Activated CD4-positive, CD25-positive, alpha-beta regulatory T cell (primary cell): Measurements from ENCODE around the gene DMD.

ENCODE experiments used
- DNase-seq, 4 experiments: peaks; one replicate each; lab custom pipeline; 2025; lab: John Stamatoyannopoulos, UW

The DMD gene

DNA sequence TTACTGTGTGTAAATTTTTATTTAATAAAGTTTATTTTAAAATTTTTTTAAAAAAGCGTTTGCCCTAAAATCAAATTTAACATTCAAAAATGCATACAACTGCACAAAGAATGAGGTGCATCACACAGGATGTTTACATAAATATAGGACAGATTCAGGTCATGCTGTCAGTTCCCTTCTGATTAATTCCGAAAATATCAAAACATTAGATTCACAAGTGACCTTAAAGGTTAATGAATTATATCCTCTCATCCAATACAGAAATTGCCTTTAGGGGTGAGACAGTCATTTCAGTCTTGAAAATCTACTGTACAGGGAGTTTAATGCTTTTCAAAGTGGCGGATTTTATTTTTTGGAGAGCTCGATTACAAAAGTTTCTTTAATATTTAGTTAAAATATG, 1930.8 kb downstream of the DMD start:
- no peak for DNase-seq

DNA sequence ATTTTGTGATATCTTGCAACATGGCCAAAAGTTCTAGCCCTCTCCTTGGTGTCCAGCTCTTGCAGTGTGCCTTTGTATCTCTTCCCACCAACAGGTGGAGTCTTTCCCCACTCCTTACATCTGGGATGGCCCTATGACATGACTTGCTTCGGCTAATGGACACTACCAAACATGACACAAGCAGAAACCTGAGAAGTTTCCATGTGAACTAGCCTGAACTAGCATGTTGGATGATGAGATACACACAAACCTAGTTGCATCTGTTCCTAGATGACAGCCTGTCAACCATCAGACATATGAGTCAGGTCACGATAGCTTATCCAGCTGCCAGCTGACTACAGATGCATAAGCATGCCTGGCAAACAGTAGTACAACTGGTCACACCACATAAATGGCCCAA, 1932.0 kb downstream of the DMD start:
- no peak for DNase-seq

DNA sequence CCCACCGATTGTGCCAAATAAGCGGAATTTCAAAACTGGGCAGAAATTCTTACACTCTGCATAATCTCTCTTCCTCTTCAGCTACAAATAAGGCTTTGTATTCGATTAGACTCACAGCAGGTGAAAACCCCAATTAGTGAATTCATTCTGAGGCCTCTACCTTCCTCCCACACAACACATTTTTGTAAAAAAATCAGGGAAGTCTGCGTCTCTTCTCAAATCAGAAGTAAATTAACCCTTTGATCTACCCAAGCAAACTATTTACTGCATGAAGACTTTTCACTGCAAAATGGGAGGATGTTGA, 1938.9 kb downstream of the DMD start:
- no peak for DNase-seq

DNA sequence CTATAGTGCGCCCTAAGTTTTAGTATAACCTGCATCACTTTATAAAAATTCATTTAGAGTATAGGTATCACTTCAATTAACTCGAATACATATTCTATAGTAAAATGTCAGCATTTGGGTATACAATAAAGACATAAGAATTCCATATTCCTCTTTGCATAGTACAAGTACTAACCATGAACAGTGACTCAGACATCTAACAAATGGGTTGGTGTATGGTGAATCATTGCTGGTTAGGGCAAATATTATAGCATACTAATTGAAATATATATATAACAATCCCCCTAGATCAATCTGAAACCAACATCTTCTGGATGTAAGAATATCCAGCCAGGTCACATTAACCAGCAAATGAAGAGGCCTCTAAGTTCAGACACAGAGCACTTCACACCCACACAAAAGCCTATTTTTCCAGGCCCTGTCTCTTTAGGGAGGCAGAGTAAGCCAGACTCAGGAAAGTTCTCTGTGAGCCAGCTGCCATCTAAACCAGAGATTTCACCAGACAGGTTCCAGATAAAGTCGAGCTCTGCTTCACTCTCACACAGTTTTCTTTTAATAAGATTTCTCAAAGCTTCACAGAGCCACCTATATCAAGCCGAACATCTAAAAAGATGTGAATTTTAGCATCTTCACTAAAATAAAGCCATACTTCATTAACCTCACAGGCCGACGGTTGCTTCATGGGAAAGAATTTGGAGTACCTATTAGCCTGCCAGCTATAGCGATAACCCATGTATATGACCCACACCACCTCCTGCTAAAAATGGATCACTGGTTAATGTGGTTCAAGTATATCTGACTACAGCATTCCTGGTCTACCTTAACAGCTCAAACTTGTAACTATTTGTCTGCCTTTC, 1939.5 kb downstream of the DMD start:
- no peak for DNase-seq

DNA sequence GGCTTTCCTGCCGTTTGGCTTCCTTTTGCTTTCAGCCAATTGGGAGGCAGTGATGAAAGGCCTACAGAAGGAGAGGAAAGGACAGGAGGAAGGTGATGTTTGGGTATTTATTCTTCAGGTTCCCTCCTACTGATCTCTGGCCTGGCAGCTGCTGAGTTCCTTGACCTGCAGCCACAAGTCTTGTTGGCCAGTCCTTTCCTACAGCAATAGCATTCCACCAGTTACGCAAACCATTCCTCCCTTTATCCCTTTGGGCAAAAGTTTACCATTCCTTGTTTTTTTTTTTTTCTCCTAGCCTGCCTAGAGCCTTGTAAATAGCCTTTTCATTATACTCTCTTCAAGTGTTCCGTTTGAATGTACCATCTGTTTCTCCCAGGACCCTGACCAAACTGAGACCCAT, 1941.4 kb downstream of the DMD start:
- DNase-seq = no peak

DNA sequence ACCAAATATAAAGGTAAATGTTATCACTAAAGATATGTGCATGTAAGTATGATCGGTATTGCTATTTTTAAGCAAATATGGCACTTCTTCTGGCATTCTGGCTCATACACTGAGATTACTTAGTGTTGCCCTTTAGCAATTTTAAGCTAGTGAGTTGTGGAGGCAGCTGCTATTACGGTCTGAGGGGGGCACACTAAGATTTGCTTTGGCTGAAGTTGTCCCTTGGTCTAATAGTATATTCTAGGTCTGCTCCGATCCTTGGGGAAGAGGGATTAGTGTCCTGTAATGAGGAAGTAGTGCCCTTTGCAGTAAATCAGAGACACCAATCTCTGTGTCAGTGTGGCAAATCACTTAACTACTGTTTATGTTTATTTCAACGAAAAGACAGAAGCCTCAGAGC, 1943.0 kb downstream of the DMD start:
- no peak for DNase-seq

DNA sequence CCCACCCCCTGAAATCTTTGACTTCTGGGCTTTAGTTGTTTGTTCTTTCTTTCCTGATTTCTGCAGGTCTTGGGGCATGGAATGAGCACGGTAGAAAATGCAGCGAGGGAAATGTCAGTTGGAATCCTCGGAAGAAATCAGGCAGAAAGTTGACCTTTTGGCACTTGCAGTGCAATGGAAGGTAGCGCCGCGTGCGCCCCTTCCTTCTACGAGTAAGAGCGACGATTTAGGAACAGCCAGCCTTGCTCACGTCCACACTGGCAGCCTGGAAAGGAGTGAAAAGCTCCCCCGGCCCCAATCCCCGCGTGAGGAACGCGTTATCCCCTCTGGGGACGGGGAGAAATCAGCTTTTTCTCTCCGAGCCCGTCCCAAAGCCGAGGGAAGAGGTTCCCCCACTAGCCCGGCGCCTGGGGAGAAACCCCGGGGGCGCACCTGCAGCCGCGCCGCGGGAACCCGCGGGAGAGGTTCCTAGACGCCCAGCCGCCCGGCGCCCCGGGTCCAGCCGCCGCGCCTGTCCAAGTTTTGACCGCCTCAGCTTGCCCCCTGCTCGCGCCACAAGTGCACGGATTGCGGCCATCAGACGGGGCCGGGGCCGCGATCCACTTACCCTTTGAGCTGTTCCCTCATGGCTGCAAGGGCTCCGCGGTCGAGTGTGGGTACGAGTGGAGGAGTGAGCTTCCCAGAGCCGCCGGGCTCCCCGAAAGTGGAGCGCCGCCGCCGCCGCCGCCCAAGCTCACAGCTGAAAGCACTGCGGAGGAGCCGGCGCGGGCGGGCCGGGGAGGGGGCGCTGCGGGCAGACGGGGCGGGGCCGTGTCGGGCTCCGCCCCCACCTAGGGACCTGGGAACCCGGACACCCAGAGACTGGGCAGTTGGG, 1944.9 kb downstream of the DMD start:
- no peak for DNase-seq

DNA sequence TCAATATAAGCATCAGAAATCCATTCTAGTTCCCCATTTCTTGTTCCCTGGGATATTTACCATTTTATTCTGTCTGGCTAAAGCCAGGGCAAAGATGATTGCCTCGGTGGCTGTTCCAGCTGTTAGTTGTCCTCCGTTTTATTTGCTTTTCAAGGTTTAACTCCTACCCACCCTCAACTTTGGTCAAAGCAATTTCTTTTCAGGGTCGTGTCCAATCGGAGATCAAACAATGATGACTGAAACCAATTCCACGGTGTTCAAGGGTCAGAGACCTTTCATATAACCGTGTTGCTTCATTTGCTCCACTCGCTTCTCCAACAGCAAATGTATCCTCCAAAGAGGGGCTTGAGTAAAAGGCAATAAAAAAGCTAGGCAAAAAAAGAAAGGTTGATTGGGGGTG, 1946.0 kb downstream of the DMD start:
- no peak for DNase-seq

DNA sequence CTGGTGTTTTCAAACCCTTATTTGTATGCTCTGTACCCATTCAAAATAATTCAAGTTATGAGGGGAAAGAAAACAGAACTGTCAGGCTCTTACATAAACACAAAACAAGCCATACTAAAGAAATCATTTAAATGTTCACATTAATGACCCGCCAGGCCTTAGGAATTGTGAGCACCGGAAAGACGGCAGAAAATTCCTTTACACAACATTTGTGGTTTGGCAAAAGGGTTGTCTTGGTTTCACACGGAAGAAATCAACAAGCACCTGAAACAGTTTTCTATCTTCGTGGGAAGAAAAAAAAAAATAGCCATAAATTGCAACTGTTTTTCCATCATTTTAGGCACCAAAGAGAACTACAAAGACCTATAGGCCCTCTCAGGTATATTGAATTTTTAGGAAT, 1951.0 kb downstream of the DMD start:
- DNase-seq = no peak

DNA sequence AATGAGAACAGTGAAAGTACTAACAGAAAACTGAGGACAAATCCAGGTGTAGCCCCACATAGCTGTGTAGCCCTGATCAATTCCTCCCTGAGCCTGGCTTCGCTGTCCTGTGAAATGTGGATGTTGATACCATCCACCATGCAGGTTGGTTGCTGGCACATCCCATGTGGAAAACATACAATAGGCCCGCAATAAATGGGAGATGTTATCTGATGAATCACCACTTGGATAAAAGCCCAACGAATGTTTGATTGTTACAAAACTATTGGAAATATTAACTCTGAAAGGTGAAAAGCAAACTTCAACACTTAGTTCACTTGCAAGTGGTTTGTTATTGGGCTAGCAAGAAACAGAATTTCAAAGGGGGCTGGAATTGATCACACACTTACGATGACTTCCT, 1953.2 kb downstream of the DMD start:
- DNase-seq = no peak

DNA sequence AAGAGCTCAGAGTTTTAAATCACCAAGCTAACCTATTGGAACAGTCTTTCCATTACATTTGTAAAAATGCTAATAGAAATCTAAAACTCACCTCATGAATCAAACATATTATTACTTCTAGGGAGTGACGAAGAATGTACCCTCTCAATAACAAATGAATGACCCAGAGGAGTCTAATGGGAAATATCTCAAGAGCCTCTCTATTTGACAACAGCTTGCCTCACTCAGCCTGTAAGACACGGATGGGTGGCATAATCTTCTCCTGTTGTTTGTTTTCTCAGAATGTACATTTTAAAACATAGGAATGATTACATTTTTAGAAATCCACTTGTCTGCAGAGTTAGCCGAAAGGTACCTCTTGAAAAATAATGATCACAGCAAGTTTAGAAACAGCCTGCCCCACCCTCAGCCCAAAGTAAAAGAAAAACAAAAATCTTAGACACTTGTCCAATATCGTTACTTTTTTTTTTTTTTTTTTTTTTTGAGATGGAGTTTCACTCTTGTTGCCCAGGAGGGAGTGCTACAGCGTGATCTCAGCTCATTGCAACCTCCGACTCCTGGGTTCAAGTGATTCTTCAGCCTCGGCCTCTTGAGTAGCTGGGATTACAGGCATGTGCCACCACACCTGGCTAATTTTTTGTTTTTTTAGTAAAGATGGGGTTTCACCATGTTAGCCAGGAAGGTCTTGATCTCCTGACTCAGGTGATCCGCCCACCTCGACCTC, 1955.9 kb downstream of the DMD start:
- no peak for DNase-seq

DNA sequence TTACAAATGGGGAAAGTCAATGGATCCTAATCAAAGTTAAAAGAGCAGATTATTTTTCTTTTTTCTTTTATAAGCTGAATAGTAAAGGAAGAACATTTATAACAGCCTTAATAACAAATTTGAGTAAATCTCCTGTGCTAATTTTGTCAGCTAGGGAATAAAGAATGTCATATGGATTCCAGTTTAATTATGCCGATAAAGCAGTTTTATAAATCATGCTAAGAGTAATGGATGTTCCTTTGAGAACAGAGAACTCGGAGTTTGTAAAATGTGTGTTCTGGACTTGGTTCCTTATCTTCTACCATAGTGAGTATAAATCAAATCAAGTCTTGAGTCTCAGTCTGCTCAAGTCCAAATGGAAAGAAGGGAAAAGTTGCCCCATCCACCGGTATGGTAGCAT, 1959.2 kb downstream of the DMD start:
- no peak for DNase-seq

DNA sequence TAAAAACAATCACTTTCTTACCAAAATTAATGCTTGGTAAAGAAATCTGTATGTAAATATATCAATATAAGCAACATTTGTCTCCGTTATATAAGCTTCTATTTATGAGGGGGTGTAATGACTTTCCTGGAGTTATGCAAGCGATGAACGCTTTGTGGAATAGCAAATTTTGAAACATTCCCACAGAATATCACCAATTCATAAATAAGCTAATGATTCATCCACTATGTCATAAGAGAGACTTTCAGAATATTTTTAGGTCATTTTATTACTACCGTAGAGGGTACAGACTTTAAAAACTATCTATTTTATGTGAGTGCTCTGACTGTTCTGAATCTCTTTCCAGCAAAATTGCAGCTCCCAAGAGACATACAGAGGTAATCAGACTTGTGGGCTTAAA, 1960.0 kb downstream of the DMD start:
- no peak for DNase-seq

DNA sequence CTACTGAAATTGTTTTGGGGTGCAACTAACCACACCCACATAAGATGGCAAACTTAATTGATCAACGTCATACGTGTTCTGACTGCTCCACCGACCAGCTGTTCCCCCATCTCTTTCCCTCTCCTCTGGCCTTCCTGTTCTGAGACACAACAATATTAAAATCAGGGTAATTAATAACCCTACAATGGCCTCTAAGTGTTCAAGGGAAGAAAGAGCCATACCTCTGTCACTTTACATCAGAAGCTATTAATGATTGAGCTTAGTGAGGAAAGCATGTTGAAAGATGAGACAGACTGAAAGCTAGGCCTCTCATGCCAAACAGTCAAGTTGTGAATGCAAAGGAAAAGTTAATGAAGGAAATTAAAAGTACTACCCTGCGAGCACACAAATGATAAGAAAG, 1965.6 kb downstream of the DMD start:
- no peak for DNase-seq

DNA sequence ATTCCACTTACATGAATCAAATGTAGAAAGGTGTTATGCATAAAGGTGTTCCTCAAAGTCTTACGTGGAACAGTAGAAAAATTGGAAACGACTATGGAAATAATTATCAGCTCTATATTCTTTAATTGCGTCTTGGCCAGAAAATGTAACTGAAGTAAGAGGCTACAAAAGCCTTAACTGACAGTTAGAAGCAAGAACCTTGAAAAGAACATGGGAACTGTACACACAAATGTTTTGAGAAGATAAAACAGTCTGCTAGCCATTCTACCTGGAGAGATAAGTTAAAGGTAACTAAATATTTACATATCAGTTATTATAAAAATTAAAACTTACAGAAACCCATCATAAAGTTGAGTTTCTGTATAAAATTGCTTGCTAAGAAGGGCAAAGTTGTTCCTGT, 1967.5 kb downstream of the DMD start:
- DNase-seq = no peak

DNA sequence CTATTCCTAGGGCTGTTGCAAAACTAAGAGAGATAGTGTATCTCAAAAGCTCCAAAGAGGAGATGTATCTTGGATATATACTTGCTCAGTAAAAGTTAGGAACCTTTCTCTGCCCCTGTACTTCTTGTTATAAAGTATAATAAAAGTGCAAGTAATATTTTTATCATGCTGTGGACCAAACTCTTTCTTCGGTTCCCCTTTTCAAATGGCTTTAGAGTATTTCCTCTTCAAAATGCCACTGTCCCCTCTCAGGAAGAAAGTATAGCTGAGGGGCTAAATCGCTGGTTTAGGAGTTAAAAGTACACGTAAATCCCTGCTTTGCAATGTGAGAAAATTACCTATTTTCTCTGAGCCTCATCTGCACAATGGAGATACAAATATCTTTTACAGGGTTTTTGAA, 1970.4 kb downstream of the DMD start:
- no peak for DNase-seq

DNA sequence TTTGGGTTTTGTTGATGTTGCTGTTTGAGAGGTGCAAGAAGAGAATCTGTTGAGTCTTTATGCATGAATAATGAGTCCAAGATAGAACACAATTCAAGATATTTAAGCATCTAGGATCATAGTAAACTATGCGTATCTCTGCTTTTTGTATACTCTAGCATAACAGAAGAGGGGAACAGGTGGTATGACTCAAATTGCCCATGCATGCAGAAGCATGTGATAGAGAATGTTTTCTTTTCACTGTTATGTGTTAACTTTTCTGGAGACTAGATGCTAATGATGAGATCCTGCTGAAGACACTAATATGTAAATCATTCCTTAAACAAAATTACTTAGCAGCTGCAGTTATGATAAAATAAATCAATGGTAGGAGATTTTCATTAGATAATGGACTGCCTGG, 1974.2 kb downstream of the DMD start:
- no peak for DNase-seq

DNA sequence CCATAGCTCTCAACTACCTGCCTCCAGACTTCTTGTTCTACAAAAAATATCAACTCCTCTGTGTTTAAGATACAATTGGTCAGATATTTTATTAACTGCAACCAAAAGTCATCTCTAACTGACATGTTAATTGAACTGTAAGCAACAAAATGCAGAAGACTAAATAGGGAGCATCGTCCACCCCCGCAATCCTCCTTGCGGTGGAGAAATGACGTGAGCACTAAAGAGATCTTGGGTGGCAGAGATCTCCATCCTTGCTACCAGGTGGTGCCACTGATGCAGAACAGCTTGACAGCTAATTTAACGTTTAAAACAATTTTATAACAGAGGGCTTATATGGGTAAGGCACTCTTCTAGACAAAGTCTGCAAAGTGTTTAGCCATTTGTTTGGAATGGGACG, 1975.1 kb downstream of the DMD start:
- DNase-seq = no peak

DNA sequence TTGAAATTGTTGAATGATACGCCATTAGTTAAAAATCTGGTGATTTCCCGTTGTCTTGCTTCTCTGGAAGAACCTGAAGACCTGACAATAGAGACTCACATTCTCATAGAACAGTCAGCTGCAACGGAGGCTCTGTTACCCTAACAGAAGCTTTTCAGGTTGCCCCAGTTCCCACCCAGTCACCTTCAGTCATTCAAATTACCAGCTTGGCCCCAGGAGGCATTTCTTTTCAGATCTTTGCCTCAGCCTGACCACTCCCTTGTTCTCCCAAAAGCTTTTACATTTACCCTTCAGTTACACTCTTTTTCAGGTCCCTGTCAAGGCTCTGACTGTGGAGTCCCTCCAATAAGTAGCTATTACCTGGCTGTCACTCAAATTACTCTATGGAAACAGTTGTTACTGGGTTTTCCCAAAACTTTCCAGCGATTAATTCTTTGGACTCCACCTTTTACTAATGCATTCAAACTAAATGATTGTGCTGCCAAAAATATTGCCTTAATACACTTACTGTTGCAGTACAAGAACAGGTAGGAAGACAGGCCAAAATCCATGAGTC, 1977.3 kb downstream of the DMD start:
- DNase-seq = no peak

DNA sequence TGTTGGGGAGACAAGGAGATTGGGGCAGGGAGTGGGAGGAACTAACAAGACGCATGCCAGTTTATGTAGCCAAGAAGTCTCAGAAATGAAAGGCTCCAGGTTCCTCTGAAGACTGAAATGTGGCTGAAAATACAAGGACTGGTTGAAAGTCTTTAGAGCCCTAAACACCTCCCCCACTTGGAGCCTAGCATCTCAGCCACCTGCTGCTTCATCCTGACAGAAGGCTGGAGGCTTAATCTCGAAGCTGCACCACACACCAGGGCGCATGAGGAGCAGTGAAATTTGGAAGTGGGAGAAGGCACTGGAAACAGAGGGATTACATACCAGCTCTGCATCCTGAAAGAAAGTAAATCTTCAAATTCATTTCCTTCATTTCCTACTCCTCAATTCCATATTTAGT, 1978.8 kb downstream of the DMD start:
- no peak for DNase-seq

DNA sequence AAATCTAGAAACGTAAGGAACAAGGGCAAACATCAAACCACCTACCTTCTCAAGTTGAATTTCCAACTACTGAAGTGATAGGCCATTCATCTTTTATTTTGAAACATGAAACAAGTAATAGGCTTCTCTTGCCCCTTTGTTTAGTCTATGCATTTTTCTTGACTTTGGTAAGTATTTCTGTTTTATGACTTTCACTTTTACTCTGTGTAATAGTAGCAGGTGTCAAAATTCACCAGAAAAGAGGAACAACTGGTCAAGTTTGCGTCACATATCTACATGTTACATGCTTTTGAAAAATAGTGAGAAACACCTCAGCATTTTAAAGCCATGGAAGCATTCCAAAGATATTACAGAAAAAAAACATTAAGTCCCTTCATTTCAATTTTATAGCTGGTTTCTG, 1982.4 kb downstream of the DMD start:
- DNase-seq = no peak

DNA sequence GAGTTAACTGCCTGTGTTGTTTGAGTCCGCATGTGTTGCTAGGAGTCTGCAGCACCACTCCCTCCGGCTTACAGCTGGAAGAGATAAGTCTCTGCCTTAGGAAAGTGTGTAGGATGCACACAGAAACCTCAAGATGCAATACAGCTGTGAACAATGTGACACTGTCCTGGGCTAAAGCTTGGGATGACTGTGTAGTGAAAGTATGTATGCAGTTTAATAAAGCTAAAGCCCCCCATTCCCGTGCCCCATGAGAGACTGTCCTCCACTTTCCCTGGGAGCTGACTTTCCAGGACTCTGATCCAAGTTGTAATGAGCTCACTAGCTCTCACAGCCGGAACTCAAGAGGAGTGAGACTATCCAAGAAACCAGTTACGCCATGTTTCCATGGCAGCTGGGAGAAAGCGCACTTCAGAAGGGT, 1982.9 kb downstream of the DMD start:
- DNase-seq = no peak

DNA sequence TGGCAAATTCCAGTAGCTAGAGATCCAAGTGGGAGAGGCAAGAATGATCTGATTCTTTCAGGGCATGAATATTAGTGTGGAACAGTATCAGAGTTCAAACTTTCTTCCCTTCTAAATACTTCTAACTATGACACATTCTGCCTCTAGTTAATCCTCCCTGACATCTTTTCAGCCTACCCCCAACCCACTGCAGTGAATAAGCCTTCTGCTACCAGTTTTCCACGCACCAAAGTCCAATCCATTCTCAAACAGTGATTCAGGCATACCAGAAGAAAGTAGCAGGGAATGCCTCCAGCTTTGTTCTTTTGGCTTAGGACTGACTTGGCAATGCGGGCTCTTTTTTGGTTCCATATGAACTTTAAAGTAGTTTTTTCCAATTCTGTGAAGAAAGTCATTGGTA, 1984.1 kb downstream of the DMD start:
- no peak for DNase-seq
